Caco-2 (cell line): ENCODE data around the gene TFDP2. TPM values are rescaled to one million over a fixed set of nuclear protein-coding genes. Genes with fewer than 3 reads are reported as not detected.

Experiments
- BruUV-seq: library from RNA; stranded (reverse); fragments of 400-500 nt; replicated peaks from 2 replicates; lab custom pipeline; 2021; lab: Mats Ljungman, UMichigan
- CTCF ChIA-PET: fragments of 300-600 bp; sonication (Branson Sonifier 250); formaldehyde crosslinking; loops from one replicate; lab custom pipeline; 2022; ENCODE audit warnings: antibody characterized with exemption; lab: Charles Lee
- POLR2A ChIA-PET: fragments of 300-600 bp; sonication (Branson Sonifier 250); formaldehyde crosslinking; loops from one replicate; lab custom pipeline; 2022; ENCODE audit warnings: antibody characterized with exemption; lab: Charles Lee
- DNase-seq, 2 experiments: peaks; one replicate each; pipeline versions ENCODE4 v3.0.0 to v3.0.0-alpha.2; 2020 to 2022
- H3K27me3 ChIP-seq: replicated peaks from 2 replicates; pipeline ENCODE4 v1.6.0; 2011; ENCODE audit warnings: low read length; ENCODE audit not compliant: control insufficient read depth, insufficient read depth
- H3K36me3 ChIP-seq: 2 replicates; pipeline ENCODE4 v1.5.1; 2011; ENCODE audit warnings: low read length; ENCODE audit not compliant: control insufficient read depth, insufficient read depth
- H3K4me1 ChIP-seq: fragments of 250-450 bp; sonication (Bioruptor Pico); 2 replicates; pipeline ENCODE4 v1.5.1; 2020; ENCODE audit warnings: mild to moderate bottlenecking
- H3K4me3 ChIP-seq: 2 replicates; pipeline ENCODE4 v1.5.1; 2011; ENCODE audit warnings: low read depth, mild to moderate bottlenecking, control low read depth, low read length
- H3K9me3 ChIP-seq: fragments of 250-450 bp; sonication (Bioruptor Pico); 2 replicates; pipeline ENCODE4 v1.5.1; 2020; ENCODE audit warnings: mild to moderate bottlenecking, moderate library complexity
- H3K27ac Mint-ChIP-seq: one replicate; pipeline ENCODE4 v1.8.0; 2022; ENCODE audit warnings: mixed read lengths; ENCODE audit not compliant: unreplicated experiment
- H3K27me3 Mint-ChIP-seq: one replicate; pipeline ENCODE4 v1.8.0; 2022; ENCODE audit warnings: mixed read lengths; ENCODE audit not compliant: insufficient read depth, unreplicated experiment
- H3K36me3 Mint-ChIP-seq: one replicate; pipeline ENCODE4 v1.8.0; 2022; ENCODE audit warnings: mild to moderate bottlenecking, mixed read lengths; ENCODE audit not compliant: insufficient read depth, unreplicated experiment
- H3K4me1 Mint-ChIP-seq: one replicate; pipeline ENCODE4 v1.8.0; 2022; ENCODE audit warnings: low read depth, mixed read lengths; ENCODE audit not compliant: unreplicated experiment
- H3K4me3 Mint-ChIP-seq: one replicate; pipeline ENCODE4 v1.8.0; 2022; ENCODE audit warnings: mild to moderate bottlenecking, moderate library complexity, mixed read lengths; ENCODE audit not compliant: unreplicated experiment
- H3K9me3 Mint-ChIP-seq: one replicate; pipeline ENCODE4 v1.8.0; 2022; ENCODE audit warnings: mixed read lengths; ENCODE audit not compliant: unreplicated experiment
- intact Hi-C: fragments of 100-400 bp; cut with micrococcal nuclease; formaldehyde crosslinking; loops from one replicate; pipeline ENCODE4 v1.10.0; 2022; ENCODE audit not compliant: unreplicated experiment
- total RNA-seq: library from RNA; stranded (reverse); gene quantifications from 2 replicates; pipeline ENCODE4 v1.2.3, GENCODE V29; 2022
- TF ChIP-seq, protein P1 (sequence below), 2 experiments: fragments of 200-600 bp in 1 of 2; IDR thresholded peaks; 1 replicate in 1 of 2; 2 replicates in 1 of 2; pipeline versions ENCODE4 v1.5.1 to v1.8.0; 2011 to 2022; ENCODE audit warnings: antibody characterized with exemption in 1 of 2, control low read depth in 1 of 2, inconsistent platforms in 1 of 2, low read depth in 1 of 2, low read length in 1 of 2, mild to moderate bottlenecking in 1 of 2, moderate library complexity in 1 of 2; ENCODE audit not compliant: insufficient read depth in 1 of 2, severe bottlenecking in 1 of 2, unreplicated experiment in 1 of 2

Gene TFDP2
- total RNA-seq, 1 experiment from 2014 or later: 38.6 TPM

DNA sequence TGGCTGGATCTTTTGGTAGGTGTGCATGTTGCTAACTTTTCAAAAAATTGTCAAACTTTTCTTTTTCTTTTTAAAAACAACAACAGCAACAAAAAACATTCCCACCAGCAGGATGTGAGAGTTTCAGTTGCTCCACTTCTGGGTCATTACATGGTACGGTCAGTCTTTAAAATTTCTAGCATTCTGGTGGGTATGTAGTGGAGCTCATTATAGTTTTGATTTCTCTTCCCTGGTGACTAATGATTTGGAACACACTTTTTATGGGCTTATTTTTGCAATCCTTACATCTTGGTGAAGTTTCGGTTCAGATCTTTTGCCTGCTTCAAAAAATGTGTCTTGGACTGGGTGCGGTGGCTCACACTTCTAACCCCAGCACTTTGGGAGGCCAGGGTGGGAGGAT, 253.6 kb downstream of the TFDP2 start:
- Mint-ChIP-seq H3K27ac (no peak overlapping the region), H3K4me1 (no peaks in the 10 kb centered on the region)

GRCh38 chr3:141894524-141895176, 254.7 kb downstream of the TFDP2 start:
- H3K27ac Mint-ChIP-seq: no peak overlapping the region
- POLR2A ChIA-PET: interaction anchor here (1.0 kb wide), 1 partner anchor 17 kb away, joined by 3 read pairs; no protein-coding TSS in a partner anchor
- intact Hi-C loops: no loop called here
- TF ChIP-seq, protein P1, sequence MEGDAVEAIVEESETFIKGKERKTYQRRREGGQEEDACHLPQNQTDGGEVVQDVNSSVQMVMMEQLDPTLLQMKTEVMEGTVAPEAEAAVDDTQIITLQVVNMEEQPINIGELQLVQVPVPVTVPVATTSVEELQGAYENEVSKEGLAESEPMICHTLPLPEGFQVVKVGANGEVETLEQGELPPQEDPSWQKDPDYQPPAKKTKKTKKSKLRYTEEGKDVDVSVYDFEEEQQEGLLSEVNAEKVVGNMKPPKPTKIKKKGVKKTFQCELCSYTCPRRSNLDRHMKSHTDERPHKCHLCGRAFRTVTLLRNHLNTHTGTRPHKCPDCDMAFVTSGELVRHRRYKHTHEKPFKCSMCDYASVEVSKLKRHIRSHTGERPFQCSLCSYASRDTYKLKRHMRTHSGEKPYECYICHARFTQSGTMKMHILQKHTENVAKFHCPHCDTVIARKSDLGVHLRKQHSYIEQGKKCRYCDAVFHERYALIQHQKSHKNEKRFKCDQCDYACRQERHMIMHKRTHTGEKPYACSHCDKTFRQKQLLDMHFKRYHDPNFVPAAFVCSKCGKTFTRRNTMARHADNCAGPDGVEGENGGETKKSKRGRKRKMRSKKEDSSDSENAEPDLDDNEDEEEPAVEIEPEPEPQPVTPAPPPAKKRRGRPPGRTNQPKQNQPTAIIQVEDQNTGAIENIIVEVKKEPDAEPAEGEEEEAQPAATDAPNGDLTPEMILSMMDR (IDR thresholded peaks at IDR 0.05; ENCODE audit: insufficient read depth in 1 of 2, low read depth in 1 of 2, low read length in 1 of 2, severe bottlenecking in 1 of 2, unreplicated experiment in 1 of 2): no peak
- H3K27me3 Mint-ChIP-seq: no peaks in the 10 kb centered on the region
- Histone ChIP-seq H3K9me3 (peaks cover 6% of the 10 kb centered on the region; the same call in 1 of the 2 replicates), H3K27me3 (no peaks in the 10 kb centered on the region), H3K36me3 (no peaks in the 10 kb centered on the region), H3K4me1 (peaks cover 5% of the 10 kb centered on the region), H3K4me3 (no peak overlapping the region)
- CTCF ChIA-PET: no interaction called here
- H3K4me1 Mint-ChIP-seq: no peaks in the 10 kb centered on the region
- peak in 1 of 2 experiments; percentile 45 for DNase-seq
- peaks cover 43% of the 10 kb centered on the region for H3K36me3 Mint-ChIP-seq
- no peak overlapping the region for H3K4me3 Mint-ChIP-seq
- BruUV-seq: no TSS peak
- H3K9me3 Mint-ChIP-seq: peaks cover 9% of the 10 kb centered on the region

More for the DNA sequence above, 253.6 kb downstream of the TFDP2 start:
- Histone ChIP-seq H3K4me1 (peaks cover 5% of the 10 kb centered on the region), H3K36me3 (peaks cover 2% of the 10 kb centered on the region; the same call in 1 of the 2 replicates), H3K27me3 (no peaks in the 10 kb centered on the region), H3K4me3 (no peak overlapping the region), H3K9me3 (peaks cover 13% of the 10 kb centered on the region; the same call in 1 of the 2 replicates)
- H3K9me3 Mint-ChIP-seq: peaks cover 9% of the 10 kb centered on the region
- H3K36me3 Mint-ChIP-seq: peaks cover 48% of the 10 kb centered on the region
- intact Hi-C loops: no loop called here
- ChIA-PET CTCF (no interaction called here), POLR2A (no interaction called here)
- TF ChIP-seq, protein P1 (IDR thresholded peaks at IDR 0.05; ENCODE audit: insufficient read depth in 1 of 2, low read depth in 1 of 2, low read length in 1 of 2, severe bottlenecking in 1 of 2, unreplicated experiment in 1 of 2): no peak
- no TSS peak for BruUV-seq
- no peak overlapping the region for H3K4me3 Mint-ChIP-seq
- no peaks in the 10 kb centered on the region for H3K27me3 Mint-ChIP-seq
- DNase-seq: no peak

Other genes with a start within 250 kb of the TFDP2 start
- gene GK5, start 76.0 kb upstream of the TFDP2 start, total RNA-seq: 15.0 and 19.6 TPM in 2 replicates